Stimulated activated naive CD4-positive, alpha-beta T cell treated with Interleukin-2 at 50 U/mL for 16 hours (primary cell): Measurements from ENCODE around the gene CLDN11.

ENCODE experiments used
- DNase-seq: peaks from one replicate; lab custom pipeline; 2025; lab: John Stamatoyannopoulos, UW

Gene CLDN11

DNA sequence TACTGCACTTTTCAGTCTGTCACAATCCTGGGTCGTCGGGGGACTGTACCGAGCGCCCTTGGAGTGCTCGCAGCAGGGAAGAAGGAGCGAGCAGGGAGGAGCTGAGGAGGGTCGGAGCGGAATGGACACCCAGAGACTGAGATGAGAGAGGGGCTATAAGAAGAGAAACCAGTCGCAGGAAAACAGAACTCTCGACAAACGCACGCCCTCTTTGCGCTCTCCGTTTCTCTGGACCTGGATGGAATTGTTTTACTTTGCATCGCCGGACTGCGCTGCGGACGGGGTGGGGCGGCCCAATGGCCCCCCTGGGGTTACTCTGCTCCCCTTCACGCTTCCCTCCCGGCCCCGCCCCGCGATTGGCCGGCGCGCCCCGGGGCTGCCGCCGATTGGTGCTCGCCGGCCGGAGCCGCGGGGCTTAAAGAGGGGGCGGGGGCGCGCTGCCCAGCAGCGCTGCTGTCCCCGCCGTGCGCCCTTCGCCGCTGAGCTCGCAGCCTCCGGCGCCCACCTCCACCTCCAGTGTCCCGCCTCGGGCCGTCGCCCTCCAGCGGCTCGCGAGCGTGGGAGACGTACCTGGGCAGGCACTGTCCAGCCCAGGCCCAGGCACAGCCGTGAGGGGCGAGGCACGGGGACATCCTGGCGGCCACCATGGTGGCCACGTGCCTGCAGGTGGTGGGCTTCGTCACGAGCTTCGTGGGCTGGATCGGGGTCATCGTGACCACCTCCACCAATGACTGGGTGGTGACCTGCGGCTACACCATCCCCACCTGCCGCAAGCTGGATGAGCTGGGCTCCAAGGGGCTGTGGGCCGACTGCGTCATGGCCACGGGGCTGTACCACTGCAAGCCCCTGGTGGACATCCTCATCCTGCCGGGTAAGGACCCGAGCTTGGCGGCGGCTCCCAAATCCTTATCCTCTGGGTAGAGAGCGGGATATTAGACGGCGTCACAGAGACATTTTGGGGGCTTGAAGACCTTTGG lies at the start of gene CLDN11:
Gene CLDN11, plus strand, starts transcription at position 447 of the 977 bp plus-strand sequence. Its CDS starts 199 bp downstream, at position 646.
- no peak for DNase-seq

GRCh38 chr3:170368921-170369320 lies 49.7 kb upstream of the CLDN11 start:
- no peak for DNase-seq

- DNase-seq = no peak
Observed at GRCh38 chr3:170372190-170372879, 46.3 kb upstream of the CLDN11 start.

GRCh38 chr3:170383567-170383966 lies 35.1 kb upstream of the CLDN11 start:
- no peak for DNase-seq

- no peak for DNase-seq
Observed at GRCh38 chr3:170386468-170386867, 32.2 kb upstream of the CLDN11 start.

DNA sequence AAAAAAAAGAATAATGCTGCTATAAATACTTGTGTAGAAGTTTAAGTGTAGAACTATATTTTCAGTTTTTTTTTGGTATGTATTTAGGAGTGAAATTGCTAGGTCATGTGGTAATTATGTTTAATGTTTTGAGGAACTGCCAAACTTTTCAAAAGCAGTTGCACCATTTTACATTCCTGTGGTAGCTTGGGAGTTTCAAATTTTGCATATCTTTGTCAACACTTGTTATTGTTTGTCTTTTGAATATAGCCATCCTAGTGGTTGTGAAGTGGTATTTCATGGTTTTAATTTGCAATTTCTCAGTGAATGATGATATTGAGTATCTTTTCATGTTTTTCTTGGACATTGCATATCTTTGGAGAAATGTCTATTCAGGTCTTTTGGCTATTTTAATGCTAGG lies 30.7 kb upstream of the CLDN11 start:
- DNase-seq = no peak

- no peak for DNase-seq
Observed at GRCh38 chr3:170391108-170391507, 27.6 kb upstream of the CLDN11 start.

GRCh38 chr3:170397685-170398084 lies 21.0 kb upstream of the CLDN11 start:
- DNase-seq = no peak

DNA sequence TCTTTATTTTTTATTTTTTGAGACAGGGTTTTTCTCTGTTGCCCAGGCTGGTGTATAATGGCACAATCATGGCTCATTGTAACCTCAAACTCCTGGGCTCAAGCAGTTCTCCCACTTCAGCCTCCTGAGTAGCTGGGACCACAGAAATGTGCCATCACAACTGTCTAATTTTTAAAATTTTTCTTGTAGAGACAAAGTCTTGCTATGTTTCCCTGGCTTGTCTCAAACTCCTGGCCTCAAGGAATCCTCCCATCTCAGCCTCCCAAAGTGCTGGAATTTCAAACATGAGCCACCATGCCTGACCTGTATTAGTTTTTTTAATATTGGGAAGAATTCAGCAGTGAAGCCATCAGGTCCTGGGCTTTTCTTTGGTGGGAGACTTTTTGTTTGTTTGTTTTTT lies 13.6 kb upstream of the CLDN11 start:
- DNase-seq = no peak

DNA sequence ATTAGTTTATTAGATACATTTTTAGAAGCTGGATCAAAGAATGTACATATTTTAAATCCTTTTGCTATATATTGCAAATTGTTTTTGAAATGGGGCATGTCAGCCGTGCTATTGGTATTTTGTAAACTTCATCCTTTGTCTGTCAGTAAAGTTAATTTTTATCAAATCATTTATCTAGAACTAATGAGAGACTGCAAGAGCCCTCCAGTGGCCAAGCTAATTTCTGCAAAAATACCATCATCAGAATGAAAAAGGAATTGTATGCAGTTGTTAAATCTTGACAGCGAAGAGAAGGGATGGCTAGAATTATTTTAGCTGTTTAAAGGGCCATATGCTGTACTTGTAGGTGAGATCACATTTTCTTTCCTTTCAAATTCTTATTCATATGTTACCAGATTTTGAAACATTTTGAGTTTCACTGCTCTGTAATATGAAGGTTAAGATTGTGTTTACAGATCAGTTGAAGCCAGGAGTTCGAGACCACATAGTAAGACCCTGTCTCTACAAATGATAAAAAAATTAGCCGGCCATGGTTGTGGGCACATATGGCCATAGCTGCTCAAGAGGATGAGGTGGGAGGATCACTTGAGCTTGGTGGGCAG lies 8.1 kb upstream of the CLDN11 start:
- DNase-seq = no peak

- DNase-seq = no peak
Observed at GRCh38 chr3:170413291-170413690, 5.4 kb upstream of the CLDN11 start.

- DNase-seq = no peak
Observed at GRCh38 chr3:170414202-170414663, 4.4 kb upstream of the CLDN11 start.

DNA sequence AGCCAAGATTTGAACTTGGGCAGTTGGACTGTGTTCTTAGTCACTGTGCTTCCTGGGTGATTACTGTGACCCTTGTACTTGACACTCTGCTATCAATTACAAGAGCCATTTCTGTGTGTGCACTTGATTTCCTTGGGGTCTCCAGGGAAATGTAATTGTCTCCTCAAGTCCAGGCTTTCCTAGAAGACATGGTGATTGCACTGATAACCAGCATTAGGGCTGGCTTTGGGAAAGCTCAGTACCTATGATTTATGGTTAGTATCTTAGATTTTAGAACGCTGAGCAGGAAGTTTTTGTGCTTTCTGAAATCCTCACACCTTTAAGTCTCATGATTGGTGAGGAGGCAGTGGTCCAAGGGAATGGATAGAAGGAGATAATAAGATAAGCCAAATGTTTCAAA lies 1.6 kb upstream of the CLDN11 start:
- no peak for DNase-seq

DNA sequence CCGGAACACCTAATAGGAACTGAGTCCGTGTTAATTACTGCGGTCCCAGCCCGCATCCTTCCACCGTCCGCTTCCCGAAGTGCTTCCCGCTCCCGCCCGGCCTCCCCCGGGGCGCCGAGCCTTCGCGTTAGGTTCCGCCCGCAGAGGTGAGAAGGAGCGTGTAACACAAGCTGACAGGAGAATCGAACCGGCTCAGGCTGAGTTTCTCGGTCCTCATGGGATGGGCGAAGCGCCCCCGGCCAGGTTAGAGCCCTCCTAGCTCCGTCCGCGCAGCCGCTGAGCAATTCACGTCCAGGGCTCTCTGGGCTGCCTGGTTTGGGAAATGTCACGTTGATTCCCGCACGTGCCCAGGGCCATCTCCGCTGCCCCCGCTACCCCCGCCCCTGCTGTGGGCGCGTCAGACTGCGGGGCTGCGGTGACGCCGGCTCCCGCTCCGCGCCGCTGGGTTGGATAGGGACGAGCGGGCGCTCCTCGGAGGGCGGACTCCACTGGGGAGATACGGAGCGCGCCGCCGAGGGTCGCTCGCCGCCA lies 954 bp downstream of the CLDN11 start:
- no peak for DNase-seq

DNA sequence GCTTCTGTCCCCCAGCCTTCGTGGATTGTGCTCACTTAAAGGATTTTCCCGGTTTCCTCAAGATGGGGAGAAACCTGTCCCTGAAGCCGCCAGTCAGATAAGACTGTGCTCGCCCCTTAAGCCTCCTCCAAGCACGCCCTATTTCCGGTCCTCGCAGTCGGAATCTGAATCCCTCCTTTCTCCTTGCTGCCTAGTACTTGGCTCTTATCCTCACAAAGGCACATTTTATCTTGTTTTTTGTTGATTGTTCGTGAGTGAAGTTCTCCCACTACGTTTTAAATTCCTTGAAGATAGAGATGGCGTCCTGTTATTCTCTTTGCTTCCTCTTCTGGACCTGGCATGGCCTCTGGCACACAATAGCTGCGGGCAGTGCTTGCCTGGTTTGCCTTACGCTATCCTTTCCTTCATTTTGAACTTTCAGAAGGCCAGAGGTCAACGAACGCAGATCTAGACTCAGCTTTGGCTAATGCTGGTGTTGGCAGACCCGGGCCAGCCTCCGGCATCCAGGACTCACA lies 1.7 kb downstream of the CLDN11 start:
- DNase-seq = no peak

GRCh38 chr3:170421111-170421641 lies 2.5 kb downstream of the CLDN11 start:
- DNase-seq = no peak

- DNase-seq = no peak
Observed at GRCh38 chr3:170421758-170422157, 3.1 kb downstream of the CLDN11 start.

- DNase-seq = no peak
Observed at GRCh38 chr3:170423001-170423615, 4.4 kb downstream of the CLDN11 start.

DNA sequence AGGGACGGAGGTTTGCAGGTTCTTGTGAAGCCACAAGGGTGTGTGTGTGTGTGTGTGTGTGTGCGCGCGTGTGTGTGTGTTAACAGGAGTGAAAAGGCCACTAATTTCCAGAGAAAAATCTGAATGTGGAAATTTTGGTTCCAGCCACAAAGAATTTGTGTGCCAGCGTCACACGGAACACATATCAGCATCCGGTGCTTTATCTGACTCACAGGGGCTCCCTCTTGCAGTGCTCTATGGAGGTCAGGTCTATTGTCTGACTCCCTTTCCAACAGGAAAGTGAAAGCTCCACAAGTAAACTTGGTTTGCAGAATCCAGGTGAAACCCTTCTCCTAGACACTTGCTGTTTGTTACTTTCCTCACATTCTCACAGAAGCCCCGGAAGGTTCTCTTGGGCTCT lies 6.2 kb downstream of the CLDN11 start:
- DNase-seq = no peak

DNA sequence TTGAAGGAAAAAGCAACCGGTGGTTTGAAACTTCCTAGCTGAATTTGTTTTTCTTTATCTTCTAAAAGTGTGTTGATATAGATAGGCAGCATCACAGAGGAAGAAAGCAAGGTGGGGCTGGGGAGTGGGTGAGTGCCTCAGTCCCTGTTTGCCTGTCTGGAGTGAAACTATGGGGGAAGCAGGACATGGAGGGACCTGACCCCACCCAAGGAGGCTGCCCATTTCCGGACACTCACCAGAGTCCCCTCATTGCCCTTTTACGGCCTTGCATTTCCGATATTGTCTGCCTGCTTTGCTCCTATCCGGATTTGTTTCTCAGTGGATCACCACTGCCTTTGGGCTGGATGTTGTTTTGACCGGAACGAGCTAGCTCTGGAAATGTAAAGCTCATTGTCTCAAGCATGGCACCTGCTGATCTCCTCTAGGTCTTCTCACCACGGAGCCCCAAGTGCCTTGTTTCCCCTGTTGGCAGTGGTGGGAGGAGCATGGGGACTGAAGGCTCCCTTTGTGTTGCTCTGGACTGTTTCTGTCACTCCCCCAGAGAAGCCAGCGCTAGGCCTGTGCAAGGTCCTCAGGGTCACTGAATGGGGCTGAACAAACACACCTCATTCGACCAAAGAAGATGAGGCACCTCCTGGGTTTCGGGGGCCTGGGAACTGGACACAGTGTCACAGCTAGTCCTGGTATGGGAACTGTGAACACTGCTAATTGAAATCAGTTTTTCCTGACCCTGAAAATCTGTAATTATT lies 7.0 kb downstream of the CLDN11 start:
- no peak for DNase-seq
